Testis (tissue), 2 donors: Measurements from ENCODE around the gene RND1.

Experiments
- POLR2A ChIP-seq: fragments of 450-650 bp; IDR thresholded peaks from one replicate; pipeline ENCODE4 v1.6.1; 2017; ENCODE audit warnings: antibody characterized with exemption, mild to moderate bottlenecking, moderate library complexity
- TF ChIP-seq, protein P1 (sequence below), 3 experiments: fragments of 450-650 bp in 2 of 3; fragments of 200-600 bp in 1 of 3; sonication (generic) in 1 of 3; IDR thresholded peaks; one replicate each; pipeline ENCODE4 v1.5.1; 2016 to 2019; ENCODE audit warnings: antibody characterized with exemption in 3 of 3, mild to moderate bottlenecking in 2 of 3, moderate library complexity in 1 of 3

DNA sequence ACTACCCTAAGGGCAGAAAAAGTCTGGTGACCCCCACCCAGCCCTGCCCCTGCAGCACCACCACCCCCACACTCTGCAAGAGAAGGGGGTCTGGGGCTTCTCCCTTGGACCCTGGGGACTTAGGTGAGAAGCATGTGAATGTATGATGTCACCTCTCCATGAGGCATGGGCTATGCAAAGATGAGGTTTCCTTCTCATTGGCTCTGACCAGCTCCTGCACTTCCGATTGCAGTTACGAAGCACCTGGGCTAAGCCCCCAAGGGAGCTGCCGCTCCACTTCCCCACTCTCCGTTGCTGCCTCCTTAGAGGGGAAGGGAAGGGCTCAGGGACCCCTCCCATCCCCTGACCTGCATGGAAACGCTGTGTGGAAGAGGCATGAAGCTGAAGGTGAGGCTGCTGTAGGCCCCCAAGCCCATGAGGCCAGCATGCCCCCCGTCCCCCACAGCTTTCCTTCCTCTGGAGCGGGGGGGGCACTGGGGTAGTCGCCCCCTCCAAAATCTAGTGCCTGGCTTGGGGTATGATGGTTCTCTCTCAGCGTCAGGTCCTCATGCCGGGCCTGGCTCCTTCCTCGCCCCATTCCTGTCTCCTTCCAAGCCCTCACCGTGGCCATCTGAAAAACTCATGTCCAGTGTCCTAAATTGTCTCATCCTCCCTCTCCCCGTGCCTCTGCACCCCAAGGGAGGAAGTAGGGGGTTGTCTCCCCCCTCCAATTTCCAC is 8.2 kb downstream of the RND1 start:
- TF ChIP-seq, protein P1, sequence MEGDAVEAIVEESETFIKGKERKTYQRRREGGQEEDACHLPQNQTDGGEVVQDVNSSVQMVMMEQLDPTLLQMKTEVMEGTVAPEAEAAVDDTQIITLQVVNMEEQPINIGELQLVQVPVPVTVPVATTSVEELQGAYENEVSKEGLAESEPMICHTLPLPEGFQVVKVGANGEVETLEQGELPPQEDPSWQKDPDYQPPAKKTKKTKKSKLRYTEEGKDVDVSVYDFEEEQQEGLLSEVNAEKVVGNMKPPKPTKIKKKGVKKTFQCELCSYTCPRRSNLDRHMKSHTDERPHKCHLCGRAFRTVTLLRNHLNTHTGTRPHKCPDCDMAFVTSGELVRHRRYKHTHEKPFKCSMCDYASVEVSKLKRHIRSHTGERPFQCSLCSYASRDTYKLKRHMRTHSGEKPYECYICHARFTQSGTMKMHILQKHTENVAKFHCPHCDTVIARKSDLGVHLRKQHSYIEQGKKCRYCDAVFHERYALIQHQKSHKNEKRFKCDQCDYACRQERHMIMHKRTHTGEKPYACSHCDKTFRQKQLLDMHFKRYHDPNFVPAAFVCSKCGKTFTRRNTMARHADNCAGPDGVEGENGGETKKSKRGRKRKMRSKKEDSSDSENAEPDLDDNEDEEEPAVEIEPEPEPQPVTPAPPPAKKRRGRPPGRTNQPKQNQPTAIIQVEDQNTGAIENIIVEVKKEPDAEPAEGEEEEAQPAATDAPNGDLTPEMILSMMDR (IDR thresholded peaks at IDR 0.05): no peak
- TF ChIP-seq POLR2A: no peak
